HG02885 (cell line): ENCODE results near the gene N4BP3.
A peak's percentile ranks its signal among the peaks of the same experiment; 100 is the strongest.

ENCODE experiments used
- ATAC-seq: cut with Tn5 transposase; IDR thresholded peaks from one replicate; pipeline ENCODE4 v1.9.1; 2021; ENCODE audit warnings: mild to moderate bottlenecking; ENCODE audit not compliant: unreplicated experiment, poor library complexity

Gene N4BP3

DNA sequence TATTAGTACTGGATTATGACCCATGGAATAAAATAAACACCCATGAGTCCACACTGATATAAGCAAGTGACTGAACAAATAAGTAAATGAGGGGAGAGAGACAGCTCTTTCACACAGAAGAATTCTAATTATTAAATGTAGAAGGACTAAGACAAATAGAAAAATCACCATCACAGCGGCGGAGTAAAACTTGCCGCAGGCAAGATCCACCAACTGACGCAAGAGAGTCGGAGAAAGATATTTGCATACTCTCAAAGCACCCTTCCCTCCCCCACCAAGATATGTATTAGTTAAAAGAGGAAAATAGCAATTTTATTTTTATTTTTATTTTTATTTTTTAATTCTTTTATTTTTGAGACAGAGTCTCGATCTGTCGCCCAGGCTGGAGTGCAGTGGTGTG is 14.6 kb upstream of the N4BP3 start:
- ATAC-seq = no peak

DNA sequence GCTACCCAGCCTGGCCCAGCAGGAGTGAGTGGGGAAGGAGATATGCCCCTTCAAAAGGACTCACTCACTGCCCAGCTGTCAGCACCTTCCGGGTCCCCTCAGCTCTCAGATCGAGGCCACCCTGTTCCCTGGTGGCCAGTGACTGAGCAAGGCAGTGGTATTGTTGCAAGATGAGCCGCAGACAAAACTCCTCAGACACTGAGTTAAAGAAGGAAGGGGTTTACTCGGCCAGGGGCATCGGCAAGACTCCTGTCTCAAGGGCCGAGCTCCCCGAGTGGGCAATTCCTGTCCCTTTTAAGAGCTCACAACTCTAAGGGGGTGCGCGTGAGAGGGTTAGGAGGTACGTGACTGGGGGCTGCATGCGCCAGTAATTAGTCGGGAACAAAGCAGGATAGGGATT is 9.7 kb upstream of the N4BP3 start:
- no peak for ATAC-seq

DNA sequence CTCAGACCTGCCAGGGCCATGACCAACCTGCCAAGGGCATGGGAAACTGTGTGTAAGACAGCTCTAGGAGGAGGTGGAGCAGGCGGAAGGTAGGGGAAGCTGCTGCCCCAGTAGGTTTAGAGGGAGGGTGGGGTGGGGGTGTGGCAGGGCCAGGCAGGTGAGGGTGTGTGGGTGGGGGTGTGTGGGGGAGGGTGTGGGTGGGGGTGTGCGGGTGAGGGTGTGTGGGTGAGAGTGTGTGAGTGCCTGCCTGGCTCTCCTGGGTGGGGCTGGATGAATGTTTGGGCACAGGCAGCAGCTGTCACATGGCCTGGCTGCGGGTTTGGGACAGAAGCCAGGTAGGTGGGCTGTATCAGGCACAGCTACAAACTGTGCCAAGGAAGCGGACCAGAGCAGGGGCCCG is 8.8 kb upstream of the N4BP3 start:
- ATAC-seq = no peak

DNA sequence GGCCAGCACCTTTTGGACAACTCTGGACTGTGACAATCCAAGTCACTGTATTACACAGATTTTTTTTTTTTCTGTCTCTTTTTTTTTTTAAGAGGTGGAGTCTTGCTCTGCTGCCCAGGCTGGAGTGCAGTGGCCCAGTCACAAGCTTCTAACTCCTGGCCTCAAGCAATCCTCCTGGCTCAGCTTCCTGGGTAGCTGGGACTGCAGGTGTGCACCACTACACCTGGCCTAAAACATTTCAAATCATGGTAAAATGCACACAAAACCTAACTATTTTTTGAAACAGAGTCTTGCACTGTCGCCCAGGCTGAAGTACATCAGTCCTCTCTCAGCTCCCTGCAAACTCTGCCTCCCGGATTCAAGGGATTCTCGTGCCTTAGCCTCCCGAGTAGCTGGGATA is 7.2 kb upstream of the N4BP3 start:
- no peak for ATAC-seq

DNA sequence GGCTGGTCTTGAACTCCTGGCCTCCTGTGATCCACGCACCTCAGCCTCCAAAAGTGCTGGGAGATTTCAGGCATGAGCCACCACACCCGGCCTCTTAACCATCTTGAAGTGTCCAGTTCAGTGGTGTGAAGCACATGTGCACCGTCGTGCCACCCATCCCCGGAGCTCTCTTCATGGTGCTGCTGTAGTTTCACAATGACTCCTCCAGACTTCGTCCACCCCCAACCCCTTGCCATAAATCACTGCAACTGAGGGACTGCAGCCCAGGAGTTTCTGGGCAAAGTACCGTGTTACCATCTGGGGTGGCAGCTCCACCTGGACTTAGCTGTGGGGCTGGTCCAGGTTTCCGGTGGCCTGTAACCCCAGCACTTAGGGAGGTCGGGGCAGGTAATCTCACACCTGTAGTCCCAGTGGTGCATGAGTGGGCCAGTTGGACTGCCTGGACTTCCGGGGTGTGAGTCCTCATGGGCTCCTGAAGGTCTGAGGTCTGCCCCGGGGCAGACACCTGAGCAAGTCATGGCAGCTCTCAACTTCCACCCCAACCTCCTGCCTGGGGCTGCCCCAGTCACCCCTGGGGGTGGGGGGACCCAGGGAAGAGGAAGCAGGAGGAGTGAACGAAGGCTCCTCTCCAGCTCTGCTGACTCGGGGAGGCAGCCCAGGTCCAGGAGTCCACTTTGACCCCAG is 6.6 kb upstream of the N4BP3 start:
- ATAC-seq = no peak

DNA sequence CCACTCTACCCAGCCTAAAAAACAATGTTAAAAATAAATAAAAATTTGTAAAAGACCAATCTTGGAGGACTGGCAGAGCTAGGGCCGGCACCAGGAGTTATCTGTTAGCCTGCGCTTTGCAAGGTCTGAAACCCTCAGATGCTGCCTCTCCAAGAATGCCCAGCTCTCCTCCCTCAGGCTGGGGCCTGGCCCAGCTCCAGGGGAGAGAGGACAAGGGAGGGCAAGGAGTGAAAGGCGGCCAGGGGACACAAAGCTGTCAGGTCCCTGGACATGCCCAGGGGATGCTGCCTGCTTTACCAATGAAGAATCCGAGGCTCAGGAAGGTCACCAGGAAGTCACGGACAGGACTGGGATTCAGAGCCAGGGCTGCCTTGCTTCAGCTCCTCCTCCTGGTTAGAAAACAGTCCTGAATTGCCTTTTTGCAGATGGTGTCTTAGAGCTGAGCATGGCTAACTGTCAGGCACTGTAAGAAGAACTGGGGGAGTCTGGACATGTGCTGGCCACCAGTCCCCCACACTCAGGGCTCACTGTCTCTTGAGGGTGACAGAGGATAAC is 5.5 kb upstream of the N4BP3 start:
- no peak for ATAC-seq

DNA sequence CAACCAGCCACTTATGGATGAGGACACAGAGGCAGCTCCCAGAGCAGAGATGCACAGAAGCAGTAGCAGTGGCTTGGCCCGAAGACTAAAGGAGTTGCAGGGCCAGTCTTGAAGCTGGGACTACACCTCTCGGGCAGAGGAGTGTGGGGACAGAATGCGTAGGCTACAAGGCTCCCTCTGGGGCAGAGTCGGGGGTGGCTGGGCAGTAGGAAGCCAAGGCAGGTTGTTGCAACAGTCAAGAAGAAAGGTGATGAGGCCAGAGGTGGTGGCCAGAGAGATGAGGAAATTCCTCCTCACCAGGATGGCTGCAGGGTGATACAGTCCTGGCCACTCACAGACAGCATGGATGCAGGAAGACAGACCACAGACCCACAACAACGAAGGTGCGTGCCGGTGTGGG is 4.9 kb upstream of the N4BP3 start:
- no peak for ATAC-seq

DNA sequence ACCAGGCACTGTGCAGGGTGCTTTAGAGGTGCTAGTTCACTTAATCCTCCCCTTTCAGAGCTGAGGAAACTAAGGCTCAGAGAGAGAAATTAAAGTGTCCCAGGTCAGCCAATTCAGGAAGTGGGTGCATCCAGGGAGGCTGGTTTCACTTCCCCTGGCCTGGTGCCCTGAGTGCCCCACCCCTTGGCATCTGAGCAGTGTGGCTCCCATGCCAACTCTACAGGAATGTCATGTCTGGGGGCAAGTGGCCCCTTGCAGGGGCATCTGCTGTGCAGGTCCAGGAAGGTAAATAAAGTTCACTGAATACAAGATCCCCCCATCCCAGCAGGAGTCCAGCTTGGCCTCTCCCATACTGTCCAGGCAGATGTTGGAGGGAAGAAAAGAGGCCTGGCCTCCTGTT is 4.4 kb upstream of the N4BP3 start:
- ATAC-seq = no peak

DNA sequence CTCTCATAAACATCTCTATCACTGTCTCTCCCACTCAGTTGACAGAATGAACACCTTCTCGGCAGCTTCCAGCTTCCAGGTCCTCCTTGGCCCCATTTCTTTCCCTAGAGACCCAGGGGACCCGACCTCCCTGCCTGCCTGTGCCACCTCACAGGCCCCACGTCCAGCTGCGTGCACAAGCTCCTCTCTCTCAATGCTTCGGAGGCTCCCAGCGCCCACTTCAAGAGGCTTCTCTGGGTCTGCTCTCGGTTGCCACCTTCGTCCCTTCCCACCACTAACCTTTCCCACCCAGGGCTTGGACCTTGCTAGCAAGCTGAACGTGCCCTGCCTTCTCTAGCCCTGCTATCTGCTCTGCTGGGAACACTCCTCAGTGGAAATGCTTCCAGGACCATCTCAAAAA is 2.8 kb upstream of the N4BP3 start:
- ATAC-seq = no peak

DNA sequence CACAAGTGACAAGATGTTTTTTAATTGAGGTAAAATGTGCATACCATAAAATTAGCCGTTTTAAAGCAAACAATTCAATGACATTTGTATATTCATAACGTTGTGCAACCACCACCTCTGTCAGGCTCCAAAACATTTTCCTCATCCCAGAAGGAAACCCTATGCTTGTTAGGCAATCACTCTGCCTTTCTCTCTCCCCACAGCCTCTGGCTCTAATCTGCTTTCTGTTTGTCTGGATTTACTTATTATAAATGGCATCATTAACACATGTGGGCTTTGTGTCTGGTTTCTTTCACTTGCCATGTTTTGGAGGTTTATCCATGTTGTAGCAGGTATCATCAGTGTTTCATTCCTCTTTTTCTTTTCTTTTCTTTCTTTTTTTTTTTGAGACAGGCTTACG is 1.4 kb upstream of the N4BP3 start:
- no peak for ATAC-seq

DNA sequence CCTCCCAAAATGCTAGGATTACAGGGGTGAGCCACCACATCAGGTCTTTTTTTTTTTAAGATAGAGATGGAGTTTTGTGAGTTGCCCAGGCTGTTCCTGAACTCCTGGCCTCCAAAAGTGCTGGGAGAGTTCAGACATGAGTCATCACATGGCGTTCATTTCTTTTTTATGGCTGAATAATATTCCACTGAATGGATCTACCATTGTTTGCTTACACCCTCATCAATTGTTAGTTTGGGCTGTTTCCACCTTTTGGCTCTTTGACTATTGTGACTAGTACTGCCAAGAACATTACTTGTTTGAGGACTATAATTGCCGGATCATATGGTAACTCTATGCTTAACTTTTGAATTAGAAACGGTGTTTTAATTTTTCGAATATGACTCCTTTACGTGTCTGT is 787 bp upstream of the N4BP3 start:
- ATAC-seq = no peak

DNA sequence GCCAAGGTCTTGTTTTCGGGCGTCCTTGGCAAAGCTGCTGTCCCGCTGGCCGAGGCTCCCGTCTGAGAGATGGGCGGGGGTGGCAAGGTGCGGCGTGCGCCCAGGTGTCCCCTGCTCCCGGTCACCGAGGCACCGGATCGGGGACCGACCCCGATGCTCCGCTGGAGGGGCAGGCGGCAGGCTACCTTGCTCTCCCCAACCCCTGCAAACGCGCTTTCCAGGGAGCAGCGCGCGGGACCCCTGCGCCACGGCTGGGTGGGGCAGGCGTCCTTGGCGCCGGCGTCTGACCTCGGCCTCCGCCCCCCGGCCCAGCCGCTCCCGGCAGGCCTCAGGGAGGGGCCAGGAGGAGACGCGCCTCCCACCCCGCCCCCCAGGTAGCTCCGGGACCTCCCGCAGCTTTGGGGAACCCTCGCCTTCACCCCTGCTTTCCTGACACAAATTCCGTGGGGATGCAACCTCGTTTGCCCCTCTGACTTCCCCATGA is 551 bp downstream of the N4BP3 start:
- no peak for ATAC-seq

DNA sequence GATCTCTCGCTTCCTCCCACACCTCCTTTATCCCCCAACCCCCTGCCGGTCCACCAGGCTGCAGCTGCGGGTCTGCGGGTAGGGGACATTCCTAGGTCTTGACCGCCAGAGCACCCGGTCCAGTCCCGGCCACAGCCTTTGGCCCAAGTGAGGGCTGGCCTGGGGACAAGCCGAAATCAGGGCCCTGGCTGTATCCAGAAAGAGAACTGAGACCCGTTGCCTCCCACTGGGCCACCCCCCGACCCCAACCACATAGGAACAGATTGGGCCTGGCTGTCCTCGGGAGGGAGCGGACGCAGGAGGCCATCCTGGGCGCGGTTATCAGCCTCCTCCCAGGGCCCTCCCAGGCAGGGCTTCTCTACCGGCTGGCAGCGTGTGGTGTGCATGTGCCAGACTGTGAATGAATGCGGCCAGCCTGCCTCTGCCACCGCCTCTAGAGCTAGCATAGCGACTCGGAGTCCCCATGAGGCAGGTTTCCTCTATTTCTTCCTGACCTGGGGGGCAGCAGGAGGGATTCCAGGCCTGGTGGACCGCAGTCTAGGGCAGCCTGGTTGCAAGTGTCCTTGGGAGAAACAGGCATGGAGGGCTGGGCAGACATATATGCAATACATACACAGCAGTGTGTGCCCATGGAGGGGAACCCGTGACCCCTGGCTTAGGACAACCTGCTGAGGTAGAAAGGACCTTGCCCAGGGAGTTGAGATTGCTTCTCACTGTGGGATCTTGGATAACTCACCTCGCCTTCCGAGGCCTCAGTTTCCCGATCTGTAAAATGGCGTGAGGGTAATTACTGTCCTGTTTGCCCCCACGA is 1.2 kb downstream of the N4BP3 start:
- no peak for ATAC-seq

DNA sequence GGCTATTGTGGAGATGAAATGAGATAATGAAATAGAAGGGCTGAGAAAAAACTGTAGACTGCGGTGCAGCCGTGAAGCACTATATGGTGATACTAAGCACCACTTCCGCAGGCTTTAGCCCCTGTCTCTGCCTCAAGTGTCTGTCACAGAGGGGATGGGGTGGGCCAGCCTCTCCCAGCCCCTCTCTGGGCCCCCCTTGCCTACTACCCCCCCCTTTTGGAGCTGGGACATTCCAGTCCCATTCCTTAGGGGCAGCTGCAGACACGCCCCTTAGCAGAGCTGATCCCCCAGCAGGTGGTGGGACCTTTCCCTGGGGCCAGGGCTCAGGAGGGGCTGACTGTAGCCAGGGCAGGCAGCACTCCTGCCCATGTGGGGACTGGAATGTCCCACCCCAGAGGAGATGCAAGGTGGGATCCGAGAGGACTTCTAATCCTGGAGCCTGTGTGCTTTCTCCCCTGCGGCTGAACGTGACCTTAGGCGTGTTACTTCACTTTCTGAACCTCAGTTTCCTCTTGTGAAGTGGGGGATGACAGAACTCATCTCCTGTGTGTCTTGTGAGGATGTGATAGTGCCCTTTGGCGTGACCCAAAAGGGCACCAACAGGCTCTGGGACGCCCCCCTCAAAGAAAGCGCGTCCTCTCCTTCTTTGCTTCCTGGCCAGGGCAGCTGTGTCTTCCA is 1.9 kb downstream of the N4BP3 start:
- no peak for ATAC-seq

DNA sequence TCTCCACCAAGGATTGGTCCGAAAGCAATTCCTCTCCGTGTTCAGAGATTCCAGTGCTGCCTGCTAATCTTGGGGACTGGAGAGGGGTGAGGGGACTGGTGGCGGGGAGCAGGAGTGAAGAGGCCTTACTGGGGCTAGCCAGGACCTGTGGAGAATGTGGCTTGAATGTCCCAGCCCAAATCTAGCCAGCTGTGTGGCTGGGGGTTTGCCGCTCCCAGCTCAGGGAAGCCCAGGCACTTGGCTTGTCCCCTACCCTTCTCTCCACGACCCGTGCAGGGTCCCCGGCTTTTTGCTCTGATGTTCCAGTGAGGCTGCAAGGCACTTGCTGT is 2.4 kb downstream of the N4BP3 start:
- no peak for ATAC-seq

DNA sequence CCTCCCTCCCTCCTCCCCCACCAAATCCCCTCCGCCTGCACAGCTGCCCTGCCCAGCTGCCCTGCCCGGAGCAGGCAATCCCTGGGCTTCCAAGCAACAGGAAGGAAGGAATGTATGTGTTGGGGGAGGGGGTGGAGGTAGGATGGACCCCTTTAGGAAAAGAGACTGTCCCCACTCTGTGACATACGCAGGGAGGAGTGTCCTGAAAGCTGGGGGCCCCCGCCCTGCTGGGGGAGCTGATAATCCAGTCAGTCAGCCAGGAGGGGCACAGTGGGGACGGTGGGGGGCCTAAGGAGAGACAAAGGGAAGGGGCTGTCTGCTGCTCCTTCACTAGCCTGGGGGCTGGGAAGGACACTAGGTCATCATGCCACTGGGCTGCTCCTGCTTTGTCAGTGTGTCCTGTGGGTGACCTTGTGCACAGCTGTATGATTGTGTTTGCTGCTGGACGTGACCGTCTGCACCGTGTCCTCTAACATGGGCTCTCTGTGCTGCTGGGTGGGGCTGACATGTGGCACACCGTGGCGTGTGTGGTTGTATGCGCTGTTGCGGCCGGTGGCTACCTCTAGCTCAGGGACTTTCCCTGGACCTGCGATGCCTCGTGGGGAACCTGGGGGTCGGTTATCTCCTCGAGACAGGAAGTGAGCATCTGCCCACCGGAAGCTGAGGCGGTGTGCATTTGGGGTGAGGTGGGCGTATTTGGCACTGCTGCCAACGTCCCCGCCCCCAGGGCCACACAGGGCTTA is 3.0 kb downstream of the N4BP3 start:
- peak; percentile 27 for ATAC-seq

DNA sequence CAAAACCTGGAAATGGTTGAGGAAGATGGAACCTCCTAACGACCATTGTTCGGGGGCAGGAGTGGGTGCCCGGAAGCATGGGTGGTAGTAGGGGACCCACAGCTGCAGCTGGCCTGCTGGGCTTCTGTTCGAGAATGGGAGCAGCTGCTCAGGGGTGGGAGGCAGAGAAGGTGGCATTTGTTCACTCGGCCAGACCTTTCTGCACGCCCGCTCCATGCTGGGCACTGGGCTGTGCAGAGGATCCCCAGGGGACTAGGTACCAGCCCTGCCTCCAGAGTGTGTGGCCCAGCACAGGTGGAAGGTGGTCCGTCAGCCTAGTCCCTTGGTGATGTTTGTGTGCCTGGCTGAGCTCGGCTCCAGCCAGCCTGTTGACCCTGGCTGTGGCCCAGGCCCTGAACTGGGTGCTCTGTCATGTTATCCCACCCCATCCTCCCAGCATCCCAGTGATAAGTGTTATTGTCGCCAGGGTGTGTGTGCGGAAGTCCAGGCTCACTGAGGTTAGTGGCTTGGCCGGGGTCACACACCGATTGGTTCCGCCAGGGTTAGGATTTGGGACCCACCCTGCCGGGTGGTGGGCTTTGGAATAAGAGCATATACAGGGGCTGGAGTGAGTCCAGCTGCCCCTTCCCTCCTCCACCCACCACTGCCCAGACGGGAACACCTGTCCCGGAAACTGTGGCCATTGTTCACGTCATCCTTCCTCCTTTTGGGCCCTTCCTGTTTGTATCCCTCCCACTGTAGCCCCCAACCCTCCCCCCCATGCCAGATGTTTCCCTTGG is 4.8 kb downstream of the N4BP3 start:
- ATAC-seq = no peak

DNA sequence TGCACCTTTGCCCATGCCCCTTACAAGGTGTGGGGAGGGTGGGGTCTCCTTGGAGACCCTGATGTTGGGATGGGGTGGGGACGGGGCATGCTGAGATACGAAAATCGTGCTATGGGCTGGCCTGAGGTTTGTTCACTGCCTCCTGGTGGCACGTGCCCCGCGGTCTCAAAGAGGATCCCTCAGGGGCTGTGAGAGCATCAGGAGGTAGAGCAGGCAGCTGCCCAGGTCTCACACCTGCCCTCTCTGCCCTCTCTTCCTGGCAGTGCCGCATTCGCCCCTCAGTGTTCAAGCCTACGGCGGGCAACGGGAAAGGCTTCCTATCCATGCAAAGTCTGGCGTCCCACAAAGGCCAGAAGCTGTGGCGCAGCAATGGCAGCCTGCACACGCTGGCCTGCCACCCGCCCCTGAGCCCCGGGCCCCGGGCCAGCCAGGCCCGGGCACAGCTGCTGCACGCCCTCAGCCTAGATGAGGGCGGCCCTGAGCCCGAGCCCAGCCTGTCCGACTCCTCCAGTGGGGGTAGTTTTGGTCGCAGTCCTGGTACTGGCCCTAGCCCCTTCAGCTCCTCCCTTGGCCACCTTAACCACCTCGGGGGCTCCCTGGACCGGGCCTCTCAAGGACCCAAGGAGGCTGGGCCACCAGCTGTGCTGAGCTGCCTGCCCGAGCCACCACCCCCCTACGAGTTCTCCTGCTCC is 6.7 kb downstream of the N4BP3 start:
- ATAC-seq = no peak
